ENCODE data around the gene RNF128. TPM values are rescaled to one million over a fixed set of nuclear protein-coding genes. Genes with fewer than 3 reads are reported as not detected.

The RNF128 gene
- total RNA-seq = not detected
- polyA plus RNA-seq = 1 to 10 TPM in 1 of 2 donors, not detected in 1; 3.1 TPM
- long read RNA-seq, donor 1 = 0 reads
- long read RNA-seq, donor 2 = 0 reads

- Histone ChIP-seq H3K9me3 (ENCODE audit: control insufficient read depth, low read length) (no peaks in the 10 kb centered on the region), H3K27ac (ENCODE audit: low read depth in 1 of 2, low read length in 2 of 2) (no peak within 1 kb of the TSS), H3K4me1 (ENCODE audit: control insufficient read depth in 1 of 2, insufficient read depth in 2 of 2, low read length in 2 of 2) (no peaks in the 10 kb centered on the region), H3K4me3 (ENCODE audit: low read length in 2 of 2) (peak within 1 kb of the TSS in 1 of 2 donors; percentile 9), H3K36me3 (ENCODE audit: control insufficient read depth in 1 of 2, insufficient read depth in 2 of 2, low read length in 1 of 2) (no peaks in the 10 kb centered on the region), H3K27me3 (ENCODE audit: control insufficient read depth in 1 of 2, insufficient read depth in 2 of 2, low read length in 1 of 2) (no peaks in the 10 kb centered on the region)
- WGBS, 2 donors = 1 to 26% methylated on average over 79 of the region's 79 CpGs
- intact Hi-C loops (cut with DNase I) = no loop called here
- ATAC-seq (ENCODE audit: low FRiP score) = peak; percentile 33
- peak; percentile 36 to 74 for DNase-seq
Measured at GRCh38 chrX:106726485-106727437, at the start of gene RNF128. TSS of gene RNF128 (plus strand) at chrX:106726701. CDS start at chrX:106726914, 213 bp downstream.

GRCh38 chrX:106680716-106681115, 45.8 kb upstream of the RNF128 start:
- no peak overlapping the region for H3K27ac ChIP-seq (ENCODE audit: low read depth in 1 of 2, low read length in 2 of 2)
- no peak for ATAC-seq (ENCODE audit: low FRiP score)
- no peaks in the 10 kb centered on the region for H3K4me1 ChIP-seq (ENCODE audit: control insufficient read depth in 1 of 2, insufficient read depth in 2 of 2, low read length in 2 of 2)
- no peaks in the 10 kb centered on the region for H3K27me3 ChIP-seq (ENCODE audit: control insufficient read depth in 1 of 2, insufficient read depth in 2 of 2, low read length in 1 of 2)
- peaks cover 2% of the 10 kb centered on the region for H3K9me3 ChIP-seq (ENCODE audit: control insufficient read depth, low read length)
- intact Hi-C loops (cut with DNase I) = no loop called here
- H3K4me3 ChIP-seq (ENCODE audit: low read length in 2 of 2) = no peak overlapping the region
- H3K36me3 ChIP-seq (ENCODE audit: control insufficient read depth in 1 of 2, insufficient read depth in 2 of 2, low read length in 1 of 2) = no peaks in the 10 kb centered on the region
- no peak for DNase-seq
- WGBS, 2 donors = 32 to 43% methylated on average over 2 of the region's 2 CpGs

- Histone ChIP-seq H3K4me1 (ENCODE audit: control insufficient read depth in 1 of 2, insufficient read depth in 2 of 2, low read length in 2 of 2) (no peaks in the 10 kb centered on the region), H3K27me3 (ENCODE audit: control insufficient read depth in 1 of 2, insufficient read depth in 2 of 2, low read length in 1 of 2) (no peaks in the 10 kb centered on the region), H3K27ac (ENCODE audit: low read depth in 1 of 2, low read length in 2 of 2) (no peak overlapping the region), H3K4me3 (ENCODE audit: low read length in 2 of 2) (no peak overlapping the region), H3K36me3 (ENCODE audit: control insufficient read depth in 1 of 2, insufficient read depth in 2 of 2, low read length in 1 of 2) (no peaks in the 10 kb centered on the region), H3K9me3 (ENCODE audit: control insufficient read depth, low read length) (peaks cover 2% of the 10 kb centered on the region)
- intact Hi-C loops (cut with DNase I) = no loop called here
- 85 to 91% methylated on average over 4 of the region's 4 CpGs for WGBS, 2 donors
- ATAC-seq (ENCODE audit: low FRiP score) (no peak), DNase-seq (no peak)
Measured at GRCh38 chrX:106684207-106684606, 42.3 kb upstream of the RNF128 start.

GRCh38 chrX:106692425-106693065, 34.0 kb upstream of the RNF128 start:
- H3K4me3 ChIP-seq (ENCODE audit: low read length in 2 of 2) = no peak overlapping the region
- WGBS, 2 donors = 66 to 74% methylated on average over 7 of the region's 7 CpGs
- H3K36me3 ChIP-seq (ENCODE audit: control insufficient read depth in 1 of 2, insufficient read depth in 2 of 2, low read length in 1 of 2) = no peaks in the 10 kb centered on the region
- H3K9me3 ChIP-seq (ENCODE audit: control insufficient read depth, low read length) = no peaks in the 10 kb centered on the region
- H3K27me3 ChIP-seq (ENCODE audit: control insufficient read depth in 1 of 2, insufficient read depth in 2 of 2, low read length in 1 of 2) = no peaks in the 10 kb centered on the region
- intact Hi-C loops (cut with DNase I) = no loop called here
- no peak overlapping the region for H3K27ac ChIP-seq (ENCODE audit: low read depth in 1 of 2, low read length in 2 of 2)
- DNase-seq (no peak), ATAC-seq (ENCODE audit: low FRiP score) (no peak)
- no peaks in the 10 kb centered on the region for H3K4me1 ChIP-seq (ENCODE audit: control insufficient read depth in 1 of 2, insufficient read depth in 2 of 2, low read length in 2 of 2)

GRCh38 chrX:106696502-106696901, 30.0 kb upstream of the RNF128 start:
- no peak overlapping the region for H3K4me3 ChIP-seq (ENCODE audit: low read length in 2 of 2)
- intact Hi-C loops (cut with DNase I) = no loop called here
- no peaks in the 10 kb centered on the region for H3K27me3 ChIP-seq (ENCODE audit: control insufficient read depth in 1 of 2, insufficient read depth in 2 of 2, low read length in 1 of 2)
- 34 to 61% methylated on average over 3 of the region's 3 CpGs for WGBS, 2 donors
- ATAC-seq (ENCODE audit: low FRiP score) (no peak), DNase-seq (no peak)
- H3K9me3 ChIP-seq (ENCODE audit: control insufficient read depth, low read length) = no peaks in the 10 kb centered on the region
- no peaks in the 10 kb centered on the region for H3K36me3 ChIP-seq (ENCODE audit: control insufficient read depth in 1 of 2, insufficient read depth in 2 of 2, low read length in 1 of 2)
- H3K27ac ChIP-seq (ENCODE audit: low read depth in 1 of 2, low read length in 2 of 2) = no peak overlapping the region
- no peaks in the 10 kb centered on the region for H3K4me1 ChIP-seq (ENCODE audit: control insufficient read depth in 1 of 2, insufficient read depth in 2 of 2, low read length in 2 of 2)

- H3K27me3 ChIP-seq (ENCODE audit: control insufficient read depth in 1 of 2, insufficient read depth in 2 of 2, low read length in 1 of 2) = no peaks in the 10 kb centered on the region
- H3K9me3 ChIP-seq (ENCODE audit: control insufficient read depth, low read length) = no peaks in the 10 kb centered on the region
- intact Hi-C loops (cut with DNase I) = no loop called here
- no peak overlapping the region for H3K4me3 ChIP-seq (ENCODE audit: low read length in 2 of 2)
- no peak for ATAC-seq (ENCODE audit: low FRiP score)
- no peaks in the 10 kb centered on the region for H3K4me1 ChIP-seq (ENCODE audit: control insufficient read depth in 1 of 2, insufficient read depth in 2 of 2, low read length in 2 of 2)
- no peaks in the 10 kb centered on the region for H3K36me3 ChIP-seq (ENCODE audit: control insufficient read depth in 1 of 2, insufficient read depth in 2 of 2, low read length in 1 of 2)
- no peak for DNase-seq
- H3K27ac ChIP-seq (ENCODE audit: low read depth in 1 of 2, low read length in 2 of 2) = no peak overlapping the region
- WGBS, 2 donors = 47 to 48% methylated on average over 3 of the region's 3 CpGs
Measured at GRCh38 chrX:106698693-106699092, 27.8 kb upstream of the RNF128 start.

GRCh38 chrX:106702636-106703035, 23.9 kb upstream of the RNF128 start:
- no peaks in the 10 kb centered on the region for H3K36me3 ChIP-seq (ENCODE audit: control insufficient read depth in 1 of 2, insufficient read depth in 2 of 2, low read length in 1 of 2)
- H3K27ac ChIP-seq (ENCODE audit: low read depth in 1 of 2, low read length in 2 of 2) = no peak overlapping the region
- peaks cover 0 to under 1% of the 10 kb centered on the region in 2 donors for H3K4me1 ChIP-seq (ENCODE audit: control insufficient read depth in 1 of 2, insufficient read depth in 2 of 2, low read length in 2 of 2)
- no peak for DNase-seq
- no peak for ATAC-seq (ENCODE audit: low FRiP score)
- H3K27me3 ChIP-seq (ENCODE audit: control insufficient read depth in 1 of 2, insufficient read depth in 2 of 2, low read length in 1 of 2) = no peaks in the 10 kb centered on the region
- no peaks in the 10 kb centered on the region for H3K9me3 ChIP-seq (ENCODE audit: control insufficient read depth, low read length)
- intact Hi-C loops (cut with DNase I) = no loop called here
- 63 to 82% methylated on average over 1 of the region's 1 CpG for WGBS, 2 donors
- no peak overlapping the region for H3K4me3 ChIP-seq (ENCODE audit: low read length in 2 of 2)

GRCh38 chrX:106706466-106706865, 20.0 kb upstream of the RNF128 start:
- H3K27me3 ChIP-seq (ENCODE audit: control insufficient read depth in 1 of 2, insufficient read depth in 2 of 2, low read length in 1 of 2) = no peaks in the 10 kb centered on the region
- ATAC-seq (ENCODE audit: low FRiP score) = no peak
- H3K27ac ChIP-seq (ENCODE audit: low read depth in 1 of 2, low read length in 2 of 2) = no peak overlapping the region
- no peaks in the 10 kb centered on the region for H3K9me3 ChIP-seq (ENCODE audit: control insufficient read depth, low read length)
- no peak overlapping the region for H3K4me3 ChIP-seq (ENCODE audit: low read length in 2 of 2)
- intact Hi-C loops (cut with DNase I) = no loop called here
- no peaks in the 10 kb centered on the region for H3K36me3 ChIP-seq (ENCODE audit: control insufficient read depth in 1 of 2, insufficient read depth in 2 of 2, low read length in 1 of 2)
- peaks cover 0 to 5% of the 10 kb centered on the region in 2 donors for H3K4me1 ChIP-seq (ENCODE audit: control insufficient read depth in 1 of 2, insufficient read depth in 2 of 2, low read length in 2 of 2)
- DNase-seq = no peak
- 87 to 96% methylated on average over 3 of the region's 3 CpGs for WGBS, 2 donors

All from aorta (tissue), 5 donors.